ENCODE results near the gene TUNAR.

Gene TUNAR

GRCh38 chr14:95931384-95931783, 54.8 kb downstream of the TUNAR start:
- no peak for TF ChIP-seq CTCF (conservative IDR thresholded peaks at IDR 0.05; ENCODE audit: low read depth, low read length)
- H3K4me3 ChIP-seq (ENCODE audit: low read length), result no peak overlapping the region
- DNase-seq (ENCODE audit: low read depth), result no peak

- H3K4me3 ChIP-seq (ENCODE audit: low read length), result no peak overlapping the region
- no peak for DNase-seq (ENCODE audit: low read depth)
- no peak for TF ChIP-seq CTCF (conservative IDR thresholded peaks at IDR 0.05; ENCODE audit: low read depth, low read length)
Measured at GRCh38 chr14:95935228-95935822, 58.7 kb downstream of the TUNAR start.

- DNase-seq (ENCODE audit: low read depth), result no peak
- no peak overlapping the region for H3K4me3 ChIP-seq (ENCODE audit: low read length)
- TF ChIP-seq CTCF (conservative IDR thresholded peaks at IDR 0.05; ENCODE audit: low read depth, low read length), result no peak
Measured at GRCh38 chr14:95936041-95936440, 59.4 kb downstream of the TUNAR start.

- H3K4me3 ChIP-seq (ENCODE audit: low read length), result no peak overlapping the region
- no peak for TF ChIP-seq CTCF (conservative IDR thresholded peaks at IDR 0.05; ENCODE audit: low read depth, low read length)
- DNase-seq (ENCODE audit: low read depth), result no peak
Measured at GRCh38 chr14:95939335-95939734, 62.7 kb downstream of the TUNAR start.

- no peak for DNase-seq (ENCODE audit: low read depth)
- no peak overlapping the region for H3K4me3 ChIP-seq (ENCODE audit: low read length)
- no peak for TF ChIP-seq CTCF (conservative IDR thresholded peaks at IDR 0.05; ENCODE audit: low read depth, low read length)
Measured at GRCh38 chr14:95941897-95942296, 65.3 kb downstream of the TUNAR start.

GRCh38 chr14:95943699-95944098, 67.1 kb downstream of the TUNAR start:
- TF ChIP-seq CTCF (conservative IDR thresholded peaks at IDR 0.05; ENCODE audit: low read depth, low read length), result no peak
- no peak overlapping the region for H3K4me3 ChIP-seq (ENCODE audit: low read length)
- DNase-seq (ENCODE audit: low read depth), result no peak

GRCh38 chr14:95944462-95944861, 67.8 kb downstream of the TUNAR start:
- DNase-seq (ENCODE audit: low read depth), result no peak
- no peak overlapping the region for H3K4me3 ChIP-seq (ENCODE audit: low read length)
- no peak for TF ChIP-seq CTCF (conservative IDR thresholded peaks at IDR 0.05; ENCODE audit: low read depth, low read length)
